Activated T-cell treated with anti-CD3 and anti-CD28 coated beads for 4 hours (primary cell): ENCODE measurements around the gene SNCAIP.

Experiments used
- DNase-seq: peaks from one replicate; pipeline ENCODE4 v3.0.0-alpha.2; 2020

Gene SNCAIP

GRCh38 chr5:122430319-122430586, 118.2 kb downstream of the SNCAIP start:
- no peak for DNase-seq

GRCh38 chr5:122431298-122431697, 119.3 kb downstream of the SNCAIP start:
- DNase-seq = no peak

- no peak for DNase-seq
Measured at GRCh38 chr5:122434205-122434970, 122.4 kb downstream of the SNCAIP start.

GRCh38 chr5:122435234-122435633, 123.2 kb downstream of the SNCAIP start:
- no peak for DNase-seq

- no peak for DNase-seq
Measured at GRCh38 chr5:122435761-122436160, 123.7 kb downstream of the SNCAIP start.

- DNase-seq = no peak
Measured at GRCh38 chr5:122436615-122437014, 124.6 kb downstream of the SNCAIP start.

- DNase-seq = no peak
Measured at GRCh38 chr5:122439645-122440044, 127.6 kb downstream of the SNCAIP start.

GRCh38 chr5:122442938-122443337, 130.9 kb downstream of the SNCAIP start:
- DNase-seq = no peak

GRCh38 chr5:122444411-122444810, 132.4 kb downstream of the SNCAIP start:
- no peak for DNase-seq

GRCh38 chr5:122445070-122445469, 133.0 kb downstream of the SNCAIP start:
- DNase-seq = no peak

- no peak for DNase-seq
Measured at GRCh38 chr5:122447072-122447471, 135.0 kb downstream of the SNCAIP start.

GRCh38 chr5:122447879-122448278, 135.8 kb downstream of the SNCAIP start:
- no peak for DNase-seq

GRCh38 chr5:122454541-122454940, 142.5 kb downstream of the SNCAIP start:
- DNase-seq = no peak

- no peak for DNase-seq
Measured at GRCh38 chr5:122455939-122456338, 143.9 kb downstream of the SNCAIP start.

- no peak for DNase-seq
Measured at GRCh38 chr5:122457178-122457826, 145.3 kb downstream of the SNCAIP start.

- no peak for DNase-seq
Measured at GRCh38 chr5:122458278-122458872, 146.3 kb downstream of the SNCAIP start.

GRCh38 chr5:122462486-122462885, 150.4 kb downstream of the SNCAIP start:
- no peak for DNase-seq

GRCh38 chr5:122463221-122463620, 151.2 kb downstream of the SNCAIP start:
- DNase-seq = no peak

- DNase-seq = no peak
Measured at GRCh38 chr5:122464191-122464590, 152.2 kb downstream of the SNCAIP start.

- DNase-seq = no peak
Measured at GRCh38 chr5:122465031-122465577, 153.1 kb downstream of the SNCAIP start.

- no peak for DNase-seq
Measured at GRCh38 chr5:122465994-122466393, 154.0 kb downstream of the SNCAIP start.

GRCh38 chr5:122468351-122469116, 156.5 kb downstream of the SNCAIP start:
- DNase-seq = no peak

GRCh38 chr5:122469384-122469919, 157.4 kb downstream of the SNCAIP start:
- no peak for DNase-seq
